GM18870 (cell line): Measurements from ENCODE around the gene NKIRAS2.

Experiments used
- ATAC-seq: cut with Tn5 transposase; IDR thresholded peaks from one replicate; pipeline ENCODE4 v1.9.1; 2021; ENCODE audit warnings: moderate library complexity; ENCODE audit not compliant: unreplicated experiment

The NKIRAS2 gene

DNA sequence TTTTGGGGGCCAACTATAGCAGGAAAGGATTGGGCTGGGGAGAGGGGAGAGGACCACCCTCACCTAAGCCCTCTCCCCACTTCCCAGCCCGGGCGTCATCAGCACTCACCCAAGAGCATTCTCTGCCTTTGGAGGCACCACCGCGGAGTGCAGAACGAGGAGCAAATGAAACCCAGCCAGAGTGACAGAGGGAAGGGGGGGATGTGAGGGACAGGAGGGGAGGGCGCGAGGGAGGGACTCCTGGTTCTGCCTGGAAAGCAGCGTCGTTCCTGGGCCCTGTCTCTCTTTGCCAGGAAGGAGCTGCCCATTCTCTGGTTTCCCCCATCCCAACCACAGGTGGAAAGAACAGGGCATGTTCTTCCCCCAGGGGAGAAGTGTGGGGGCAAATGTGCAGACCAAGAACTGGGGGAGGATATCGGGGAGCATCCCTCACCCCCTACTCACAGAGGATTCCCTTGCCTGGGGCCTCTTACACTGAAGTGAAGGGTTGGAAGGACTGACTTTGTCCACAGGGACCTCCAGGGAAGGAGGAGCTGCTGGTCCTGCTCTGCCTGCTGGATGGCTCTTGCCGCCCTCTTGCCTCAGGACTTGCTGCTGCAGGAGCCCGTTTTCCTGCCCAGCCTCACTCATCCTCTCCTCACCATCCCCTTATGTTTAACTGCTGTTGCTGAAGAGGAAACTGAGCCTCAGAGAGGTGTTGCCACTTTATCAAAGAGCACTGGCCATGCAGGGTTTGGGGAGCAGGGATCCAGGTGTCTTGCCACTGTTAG is 34.0 kb downstream of the NKIRAS2 start:
- no peak for ATAC-seq

DNA sequence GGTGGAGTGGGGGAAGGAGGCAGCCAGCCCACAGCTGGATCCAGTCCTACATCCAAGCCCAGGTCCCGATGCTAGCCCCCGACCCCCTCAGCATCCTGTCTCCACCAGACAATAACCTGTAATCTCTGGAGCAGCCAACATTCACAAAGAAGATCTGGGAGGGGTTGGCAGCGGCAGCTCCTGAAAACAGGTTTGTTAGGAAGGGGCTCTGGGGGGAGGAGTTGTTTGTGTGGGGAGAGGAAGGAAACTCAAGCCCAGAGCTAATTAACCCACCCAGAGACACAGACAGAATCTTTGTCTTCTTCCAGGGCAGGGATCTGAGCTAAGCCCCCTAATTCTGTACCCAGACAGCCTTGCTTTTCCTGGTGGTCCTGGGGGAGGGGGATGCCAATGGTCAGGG is 35.1 kb downstream of the NKIRAS2 start:
- no peak for ATAC-seq

DNA sequence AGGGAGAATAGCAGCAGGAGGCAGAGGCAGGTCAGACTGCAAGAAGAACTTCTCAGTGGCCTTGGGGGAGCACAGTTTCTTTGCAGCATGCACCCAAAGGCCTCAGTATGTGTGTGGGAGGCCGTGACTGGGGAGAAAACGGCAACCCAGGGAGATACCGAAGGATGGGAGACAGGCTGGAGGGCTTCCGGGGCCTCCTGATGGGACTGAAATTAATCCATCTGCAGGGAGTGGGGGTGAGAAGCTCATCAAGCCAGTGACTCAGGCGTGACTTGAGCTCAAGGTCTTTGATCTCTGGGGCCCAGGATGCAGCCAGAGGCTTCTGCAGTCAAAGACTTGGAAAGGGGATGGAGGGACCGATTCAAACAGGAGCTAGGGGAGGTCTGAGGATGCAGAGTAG is 35.6 kb downstream of the NKIRAS2 start:
- ATAC-seq: no peak

DNA sequence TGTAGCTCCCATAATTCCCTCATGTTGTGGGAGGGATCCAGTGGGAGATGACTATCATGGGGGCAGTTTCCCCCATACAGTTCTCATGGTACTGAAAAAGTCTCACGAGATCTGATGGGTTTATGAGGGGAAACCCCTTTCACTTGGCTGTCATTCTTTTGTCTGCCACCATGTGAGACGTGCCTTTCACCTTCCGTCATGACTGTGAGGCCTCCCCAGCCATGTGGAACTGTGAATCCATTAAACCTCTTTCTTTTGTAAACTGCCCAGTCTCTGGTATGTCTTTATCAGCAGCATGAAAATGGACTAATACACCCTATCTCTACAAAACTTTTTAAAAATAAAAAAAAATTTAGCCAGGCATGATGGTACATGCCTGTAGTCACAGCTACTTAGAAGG is 36.7 kb downstream of the NKIRAS2 start:
- no peak for ATAC-seq

DNA sequence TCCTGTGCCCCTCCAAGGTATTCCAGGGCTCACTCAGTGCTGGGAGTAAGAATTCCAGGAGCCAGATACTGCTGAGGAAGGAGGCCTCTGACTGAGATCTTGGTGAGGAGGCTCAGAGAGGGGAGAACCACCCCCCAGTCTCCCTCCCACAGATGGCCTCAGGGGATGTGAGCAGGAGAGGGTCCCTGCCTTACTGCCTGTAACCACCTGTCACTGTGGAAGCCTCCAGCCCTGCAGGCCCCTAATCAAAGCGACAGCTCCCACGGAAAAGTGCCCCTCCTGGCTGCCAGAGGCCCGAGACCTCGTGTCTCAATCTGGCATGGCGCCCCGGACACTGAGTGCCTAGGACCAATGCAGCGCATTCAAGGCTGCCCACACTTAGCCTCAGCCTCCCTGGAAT is 38.2 kb downstream of the NKIRAS2 start:
- no peak for ATAC-seq

DNA sequence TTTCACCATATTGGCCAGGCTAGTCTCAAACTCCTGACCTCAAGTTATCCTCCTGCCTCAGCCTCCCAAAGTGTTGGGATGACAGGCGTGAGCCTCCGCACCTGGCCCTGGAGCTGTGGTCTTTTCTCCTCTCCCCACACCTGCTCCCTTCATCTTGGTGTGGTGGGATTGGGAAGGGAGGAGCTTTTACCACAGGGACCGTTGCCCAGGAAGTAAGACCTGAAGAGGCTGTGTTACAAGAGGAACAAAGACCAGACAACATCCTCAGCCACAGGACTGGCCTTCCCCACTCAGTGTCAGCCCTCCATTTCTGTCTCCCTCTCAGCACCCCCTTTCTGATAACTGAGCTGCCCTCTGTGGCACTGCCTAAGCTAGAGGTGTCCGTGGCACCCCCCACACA is 39.9 kb downstream of the NKIRAS2 start:
- no peak for ATAC-seq

DNA sequence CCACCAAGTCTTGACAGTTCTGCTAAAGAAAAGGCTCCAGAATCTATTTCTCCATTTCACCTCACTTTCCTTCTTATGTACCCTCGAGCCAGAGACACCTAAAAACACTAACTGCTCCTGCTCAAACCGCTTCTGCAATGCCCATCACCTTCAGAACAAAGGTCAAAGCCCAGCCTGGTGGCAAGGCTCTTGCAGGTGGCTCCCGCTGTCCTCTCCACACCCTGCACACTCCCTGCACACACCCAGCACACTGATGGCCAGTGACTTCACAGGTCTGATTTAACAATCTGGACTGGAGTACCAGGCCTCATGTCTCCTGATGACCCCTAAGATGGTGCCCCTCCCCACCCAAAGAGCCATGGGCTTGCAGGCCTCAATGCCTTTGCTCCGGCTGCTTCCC is 40.3 kb downstream of the NKIRAS2 start:
- ATAC-seq: no peak

DNA sequence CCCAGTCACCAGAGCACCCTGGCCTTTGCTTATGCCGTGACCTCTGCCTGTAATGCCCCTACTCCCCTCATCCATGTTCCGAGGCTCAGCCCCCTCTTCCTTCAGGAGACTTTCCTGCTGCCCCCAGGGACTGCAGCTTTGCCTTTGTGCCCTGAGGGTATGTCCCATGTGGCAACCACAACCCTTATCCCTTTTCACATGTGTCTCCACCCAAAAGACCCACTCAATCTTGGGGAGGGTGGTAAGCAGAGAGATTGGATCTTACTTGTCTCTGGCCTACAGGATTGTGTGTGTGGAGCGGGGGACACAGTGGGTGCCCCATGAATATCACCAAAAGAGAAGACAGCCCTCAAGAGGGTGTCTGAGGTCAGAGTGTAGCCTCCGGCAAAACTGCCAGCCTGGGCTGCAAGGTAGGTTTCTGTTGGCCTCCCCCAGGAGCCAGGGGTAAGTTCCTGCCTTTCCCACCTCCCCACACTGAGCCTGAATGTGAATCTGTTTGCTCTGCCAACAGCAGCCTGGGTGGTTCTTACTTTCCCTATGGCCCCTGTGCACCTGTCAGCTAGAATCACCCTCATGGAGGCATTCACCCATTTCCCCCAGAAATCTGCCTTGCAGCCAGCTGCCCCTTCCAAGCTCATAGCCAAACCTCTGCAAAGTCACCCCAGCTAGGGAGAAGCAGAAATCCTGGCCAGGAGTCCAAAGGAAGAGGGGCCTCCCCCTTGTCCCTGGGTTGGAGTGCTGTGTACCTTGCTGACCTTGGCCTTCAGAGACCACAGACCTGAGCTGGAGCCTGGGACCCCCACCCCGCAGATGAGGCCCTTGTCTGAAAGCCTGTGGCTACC is 42.0 kb downstream of the NKIRAS2 start:
- ATAC-seq: no peak

DNA sequence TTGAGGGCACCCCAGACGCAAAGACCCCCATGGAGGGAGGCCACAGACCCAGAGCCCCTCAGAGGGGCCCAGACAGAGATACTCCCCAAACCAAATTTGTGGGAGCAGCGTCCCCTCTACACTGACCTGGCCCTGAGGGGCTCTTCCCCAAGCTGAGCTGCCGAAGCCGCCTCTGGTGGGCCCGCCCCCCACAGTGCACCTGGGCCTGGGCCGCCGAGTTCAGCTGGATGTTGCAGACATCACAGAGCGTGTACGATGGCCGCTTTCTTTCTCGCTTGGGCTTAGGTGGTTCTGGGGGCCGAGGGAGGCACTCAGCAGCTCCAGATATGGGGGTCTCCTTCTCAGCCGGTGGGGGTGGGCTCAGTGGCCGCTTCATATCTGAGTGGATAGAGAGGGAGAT is 42.8 kb downstream of the NKIRAS2 start:
- ATAC-seq: no peak

DNA sequence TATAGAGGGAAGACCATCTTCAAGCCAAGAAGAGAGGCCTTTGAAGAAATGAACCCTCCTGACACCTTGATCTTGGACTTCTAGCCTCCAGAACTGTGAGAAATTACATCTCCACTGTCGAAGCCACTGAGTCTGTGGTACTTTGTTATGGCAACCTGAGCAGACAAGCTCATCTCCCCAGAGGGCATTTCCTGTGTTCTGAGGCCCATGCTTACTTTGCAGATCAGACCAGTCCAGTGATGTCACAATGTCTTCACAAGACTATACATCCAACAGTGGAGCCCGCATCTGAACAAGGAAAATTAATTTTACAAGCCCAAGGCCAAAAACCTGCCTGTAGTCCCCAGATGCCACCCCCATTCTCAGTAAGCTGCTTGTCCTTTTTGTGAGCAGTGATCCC is 45.3 kb downstream of the NKIRAS2 start:
- ATAC-seq: no peak

DNA sequence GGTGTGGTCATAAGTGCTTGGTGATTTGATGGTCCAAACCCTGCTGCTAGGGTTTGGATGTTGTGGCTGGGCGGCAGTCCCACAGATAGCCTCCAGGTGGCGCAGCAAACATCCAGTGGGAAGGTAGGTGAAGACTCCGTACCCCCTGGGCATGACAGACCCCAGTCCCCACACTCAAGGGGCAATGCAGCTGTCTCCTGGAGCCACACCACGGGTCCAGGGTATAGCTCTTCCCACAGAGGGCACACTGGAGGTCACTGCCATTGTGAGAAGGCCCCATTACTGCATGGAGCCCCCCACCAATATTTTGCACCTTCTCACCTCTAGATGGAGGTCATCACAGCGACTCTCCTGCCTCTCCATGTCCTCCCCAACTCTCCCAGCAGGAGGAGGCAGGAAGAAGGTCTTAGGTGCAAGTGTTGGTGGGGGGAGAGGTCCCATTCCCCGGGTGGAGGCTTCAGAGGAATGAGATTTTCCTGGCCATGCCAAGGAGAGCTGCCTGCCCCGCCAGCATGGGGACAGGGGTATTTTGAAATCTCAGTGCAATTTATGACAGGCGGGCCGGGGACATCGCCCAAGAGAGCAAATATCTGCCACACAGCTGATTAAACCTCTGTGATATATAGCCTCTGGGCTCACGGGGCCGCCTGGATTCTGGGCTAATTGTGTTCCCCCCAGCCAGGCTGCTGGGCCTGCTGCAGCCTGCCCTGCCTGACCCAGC is 47.6 kb downstream of the NKIRAS2 start:
- no peak for ATAC-seq

DNA sequence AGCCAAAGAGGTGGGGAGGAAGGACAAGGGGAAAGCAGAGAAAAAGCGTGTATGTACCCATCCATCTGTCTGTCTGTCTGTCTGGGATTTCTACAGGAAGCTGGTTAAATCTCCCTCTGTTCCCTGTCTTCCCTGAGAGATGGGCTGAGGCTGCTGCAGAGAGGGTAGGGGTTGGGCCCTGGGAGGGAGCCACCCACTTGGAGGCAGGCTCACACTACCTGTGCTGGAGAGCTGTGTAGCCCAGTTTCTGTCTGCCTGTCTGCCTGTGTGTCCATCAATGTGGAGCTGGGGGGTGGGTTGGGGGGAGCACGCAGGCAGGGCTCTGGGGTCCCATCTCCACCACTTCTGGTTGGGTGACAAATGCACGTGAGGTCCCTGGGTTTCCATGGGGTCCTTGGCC is 49.1 kb downstream of the NKIRAS2 start:
- ATAC-seq: no peak

DNA sequence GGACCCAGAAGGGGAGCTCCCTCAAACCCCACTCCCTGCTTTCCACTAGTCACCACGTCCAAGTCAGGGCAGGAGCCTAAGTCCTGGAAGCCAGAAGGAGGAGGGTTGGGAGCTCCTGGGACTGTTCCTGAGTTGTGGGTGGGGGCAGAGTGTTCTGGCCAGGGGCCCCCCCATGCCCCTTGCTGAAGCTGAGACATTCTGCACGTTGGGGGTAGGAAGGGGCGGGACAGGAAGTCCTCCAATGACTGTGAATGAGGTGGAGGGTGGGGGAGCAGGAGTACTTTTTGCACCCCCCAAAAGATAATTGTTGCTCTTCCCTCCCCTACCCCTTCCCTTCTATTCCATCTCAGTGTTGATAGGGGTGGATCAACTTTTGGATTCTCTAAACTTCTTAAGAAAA is 51.9 kb downstream of the NKIRAS2 start:
- ATAC-seq: no peak

DNA sequence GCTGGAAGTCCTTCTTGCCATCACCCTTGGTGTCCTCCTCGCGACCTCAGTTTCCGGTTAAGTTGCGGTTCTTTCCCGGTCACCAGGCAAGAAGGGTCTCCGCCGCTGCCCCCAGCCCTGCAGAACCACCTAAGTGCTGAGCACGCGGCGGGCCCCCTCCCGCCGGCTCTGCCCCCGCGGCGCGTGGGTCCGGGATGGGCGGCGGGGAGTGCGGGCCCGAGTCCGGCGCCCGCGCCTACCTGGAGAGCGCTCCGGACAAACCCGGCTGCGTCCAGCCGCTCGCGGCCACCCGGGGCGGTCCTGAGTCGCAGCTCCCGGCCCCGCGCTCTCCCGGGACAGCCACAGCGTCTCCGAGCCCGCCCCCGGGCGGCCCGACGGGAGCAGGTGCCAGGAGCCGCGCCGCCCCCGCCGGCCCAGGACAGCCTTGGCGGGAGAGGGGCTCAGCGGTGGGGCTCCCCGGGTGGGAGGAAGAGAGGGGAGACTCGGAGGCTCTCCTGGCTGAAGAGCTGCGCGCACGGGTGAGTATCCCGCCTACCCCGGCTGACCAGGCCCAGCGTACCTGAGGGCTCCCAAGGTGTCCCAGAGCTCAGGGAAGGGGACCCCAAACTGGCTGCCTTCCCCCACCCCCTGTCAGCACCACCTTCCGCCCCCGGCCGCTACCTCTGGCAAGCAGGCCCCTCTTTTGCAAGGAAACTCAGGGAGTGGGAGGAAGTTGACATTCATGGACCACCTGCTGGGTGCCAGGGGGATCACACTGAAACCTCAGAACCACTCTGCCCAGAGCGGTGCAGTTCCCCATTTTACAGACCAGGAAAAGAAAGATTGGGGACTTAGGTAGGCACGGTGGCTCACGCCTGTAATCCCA is 52.7 kb downstream of the NKIRAS2 start:
- no peak for ATAC-seq
